Measurements from ENCODE around the gene PAX2.

DNA sequence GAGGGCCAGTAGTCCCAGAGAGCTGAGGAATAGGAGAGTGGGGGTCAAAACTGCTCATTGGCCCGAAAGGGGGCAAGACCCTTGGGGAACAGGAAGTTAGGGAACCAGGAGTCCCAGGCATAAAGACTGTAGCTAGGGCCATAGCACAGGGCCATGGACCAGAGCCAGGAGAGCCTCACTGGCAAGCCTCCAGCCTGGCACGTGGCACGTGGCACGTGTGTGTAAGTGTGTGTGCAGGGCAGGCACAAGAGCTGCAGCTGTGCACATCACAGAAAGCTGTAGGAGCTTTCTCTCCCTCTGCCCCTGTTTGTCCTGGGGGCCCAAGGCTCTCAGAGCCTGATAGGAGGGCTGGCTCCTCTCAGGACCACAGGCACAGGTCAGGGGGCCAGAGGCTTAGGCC, 119.6 kb downstream of the PAX2 start:
- TF ChIP-seq CTCF (IDR thresholded peaks at IDR 0.05), result no peak
- TF ChIP-seq POLR2A (IDR thresholded peaks at IDR 0.05), result no peak
